Astrocyte (in vitro differentiated cells and primary cell): ENCODE measurements around the gene SEMA4D. TPM values are rescaled to one million over a fixed set of nuclear protein-coding genes. Genes with fewer than 3 reads are reported as not detected.

Source experiments
- DNase-seq: peaks from one replicate; pipeline ENCODE4 v3.0.0-alpha.2; 2010; ENCODE audit warnings: low read depth
- FAIRE-seq: peaks from 2 replicates; lab custom pipeline; 2011; peaks lifted over from hg19 to GRCh38; lab: Jason Lieb, UNC
- H2AFZ ChIP-seq: 2 replicates; pipeline ENCODE4 v1.6.0; 2012; ENCODE audit warnings: low read depth, low read length, inconsistent platforms
- H3K27ac ChIP-seq: 2 replicates; pipeline ENCODE4 v1.5.1; 2011; ENCODE audit warnings: low read depth, low read length, inconsistent platforms
- H3K27me3 ChIP-seq: 2 replicates; pipeline ENCODE4 v1.6.0; 2011; ENCODE audit warnings: low read length, inconsistent platforms; ENCODE audit not compliant: insufficient read depth
- H3K36me3 ChIP-seq: 2 replicates; pipeline ENCODE4 v1.5.1; 2011; ENCODE audit warnings: low read length, inconsistent platforms; ENCODE audit not compliant: insufficient read depth
- H3K4me1 ChIP-seq: 2 replicates; pipeline ENCODE4 v1.5.1; 2011; ENCODE audit warnings: low read length, inconsistent platforms; ENCODE audit not compliant: insufficient read depth
- H3K4me2 ChIP-seq: 2 replicates; pipeline ENCODE4 v1.6.0; 2012; ENCODE audit warnings: low read length, inconsistent platforms
- H3K4me3 ChIP-seq: 2 replicates; pipeline ENCODE4 v1.5.1; 2011; ENCODE audit warnings: low read depth, mild to moderate bottlenecking, low read length, inconsistent platforms; ENCODE audit not compliant: insufficient read depth
- H3K79me2 ChIP-seq: 2 replicates; pipeline ENCODE4 v1.6.0; 2012; ENCODE audit warnings: mild to moderate bottlenecking, low read length, inconsistent platforms; ENCODE audit not compliant: insufficient read depth
- H3K9ac ChIP-seq: 2 replicates; pipeline ENCODE4 v1.6.0; 2012; ENCODE audit warnings: mild to moderate bottlenecking, low read length, inconsistent platforms
- H3K9me3 ChIP-seq: 2 replicates; pipeline ENCODE4 v1.5.1; 2012; ENCODE audit warnings: low read depth, mild to moderate bottlenecking, low read length, inconsistent platforms; ENCODE audit not compliant: insufficient read depth
- H4K20me1 ChIP-seq: 2 replicates; pipeline ENCODE4 v1.6.0; 2012; ENCODE audit warnings: low read length, inconsistent platforms; ENCODE audit not compliant: insufficient read depth
- H3K27ac Mint-ChIP-seq: one replicate; pipeline ENCODE4 v1.8.0; 2021; ENCODE audit warnings: mild to moderate bottlenecking, mixed read lengths; ENCODE audit not compliant: unreplicated experiment
- H3K27me3 Mint-ChIP-seq: one replicate; pipeline ENCODE4 v1.8.0; 2021; ENCODE audit warnings: low read depth, mixed read lengths; ENCODE audit not compliant: unreplicated experiment
- H3K36me3 Mint-ChIP-seq: one replicate; pipeline ENCODE4 v1.8.0; 2021; ENCODE audit warnings: low read depth, mixed read lengths; ENCODE audit not compliant: unreplicated experiment
- H3K4me1 Mint-ChIP-seq: one replicate; pipeline ENCODE4 v1.8.0; 2021; ENCODE audit warnings: low read depth, mixed read lengths; ENCODE audit not compliant: unreplicated experiment
- H3K4me3 Mint-ChIP-seq: one replicate; pipeline ENCODE4 v1.8.0; 2021; ENCODE audit warnings: mild to moderate bottlenecking, moderate library complexity, mixed read lengths; ENCODE audit not compliant: unreplicated experiment
- H3K9me3 Mint-ChIP-seq: one replicate; pipeline ENCODE4 v1.8.0; 2021; ENCODE audit warnings: mild to moderate bottlenecking, mixed read lengths; ENCODE audit not compliant: unreplicated experiment
- CTCF ChIP-seq: IDR thresholded peaks from 2 replicates; pipeline ENCODE4 v1.5.1; 2011; ENCODE audit warnings: low read depth, mild to moderate bottlenecking, inconsistent platforms, low read length, moderate library complexity; ENCODE audit not compliant: insufficient read depth
- EZH2 ChIP-seq: IDR thresholded peaks from 2 replicates; pipeline ENCODE4 v1.6.1; 2012; ENCODE audit warnings: mild to moderate bottlenecking, low read length, inconsistent platforms; ENCODE audit not compliant: insufficient read depth
- total RNA-seq: library from RNA; stranded (reverse); gene quantifications from 2 replicates; pipeline ENCODE4 v1.2.1, GENCODE V29; 2021

Gene SEMA4D
- total RNA-seq, 1 donor from 2014 or later: 6.2 TPM

DNA sequence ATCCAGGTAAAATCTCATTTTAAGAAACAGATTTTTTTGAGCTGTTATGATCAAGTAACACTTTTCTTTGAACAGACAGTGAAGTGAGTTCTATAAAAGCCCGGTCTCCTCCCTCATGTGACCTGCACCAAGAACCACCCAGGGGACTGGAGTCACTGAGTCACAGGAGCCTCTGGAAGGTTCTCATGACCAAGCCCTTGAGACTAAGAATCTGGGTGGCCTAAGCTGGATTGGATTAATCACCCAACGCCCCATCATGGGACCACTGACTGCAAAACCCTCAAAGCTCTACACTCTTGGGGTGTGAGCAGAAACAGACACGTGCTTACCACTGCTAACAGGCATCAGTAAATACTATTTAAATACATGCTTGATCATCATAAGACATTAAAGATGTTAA, 131.2 kb downstream of the SEMA4D start:
- Histone ChIP-seq H3K79me2 (no peaks in the 10 kb centered on the region), H3K27ac (no peak overlapping the region), H3K4me3 (no peak overlapping the region), H3K9ac (no peak overlapping the region), H2AFZ (no peak overlapping the region), H3K9me3 (no peaks in the 10 kb centered on the region), H3K4me2 (no peak overlapping the region), H4K20me1 (peaks cover 3% of the 10 kb centered on the region), H3K36me3 (peaks cover 3% of the 10 kb centered on the region), H3K4me1 (no peaks in the 10 kb centered on the region), H3K27me3 (no peaks in the 10 kb centered on the region)
- DNase-seq (no peak), FAIRE-seq (no peak)
- H3K4me1 Mint-ChIP-seq: no peaks in the 10 kb centered on the region
- TF ChIP-seq EZH2: no peak
- no peak for TF ChIP-seq CTCF
- no peak overlapping the region for H3K4me3 Mint-ChIP-seq
- no peak overlapping the region for H3K27ac Mint-ChIP-seq
- H3K36me3 Mint-ChIP-seq: peaks cover 6% of the 10 kb centered on the region
- H3K27me3 Mint-ChIP-seq: no peaks in the 10 kb centered on the region
- H3K9me3 Mint-ChIP-seq: no peaks in the 10 kb centered on the region

DNA sequence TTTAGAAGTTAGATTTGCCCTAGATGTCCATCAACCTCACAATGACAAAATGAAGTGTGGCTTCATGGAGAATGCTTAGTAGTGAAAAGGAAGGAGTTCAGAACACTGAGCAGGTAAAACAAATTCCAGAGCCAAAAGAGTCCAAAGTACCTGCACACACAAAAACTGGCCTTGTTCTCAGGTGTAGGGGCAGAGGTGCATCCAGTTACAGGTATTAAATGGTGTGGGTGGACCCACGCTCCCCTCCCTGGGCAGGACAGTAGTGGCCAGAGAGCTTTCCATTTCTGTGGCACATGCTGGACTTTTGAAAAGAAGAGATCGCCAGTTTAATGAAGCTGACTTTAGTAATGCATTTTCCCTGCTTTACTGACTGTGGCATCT, 132.4 kb downstream of the SEMA4D start:
- H3K4me3 Mint-ChIP-seq: no peak overlapping the region
- Histone ChIP-seq H4K20me1 (peaks cover 3% of the 10 kb centered on the region), H3K9ac (no peak overlapping the region), H2AFZ (no peak overlapping the region), H3K9me3 (no peaks in the 10 kb centered on the region), H3K4me1 (no peaks in the 10 kb centered on the region), H3K27ac (no peak overlapping the region), H3K79me2 (no peaks in the 10 kb centered on the region), H3K4me2 (no peak overlapping the region), H3K36me3 (peaks cover 15% of the 10 kb centered on the region), H3K4me3 (no peak overlapping the region), H3K27me3 (no peaks in the 10 kb centered on the region)
- no peak overlapping the region for H3K27ac Mint-ChIP-seq
- no peaks in the 10 kb centered on the region for H3K9me3 Mint-ChIP-seq
- FAIRE-seq: no peak
- peaks cover 9% of the 10 kb centered on the region for H3K36me3 Mint-ChIP-seq
- TF ChIP-seq CTCF (no peak), EZH2 (no peak)
- H3K27me3 Mint-ChIP-seq: no peaks in the 10 kb centered on the region
- no peaks in the 10 kb centered on the region for H3K4me1 Mint-ChIP-seq
- no peak for DNase-seq

DNA sequence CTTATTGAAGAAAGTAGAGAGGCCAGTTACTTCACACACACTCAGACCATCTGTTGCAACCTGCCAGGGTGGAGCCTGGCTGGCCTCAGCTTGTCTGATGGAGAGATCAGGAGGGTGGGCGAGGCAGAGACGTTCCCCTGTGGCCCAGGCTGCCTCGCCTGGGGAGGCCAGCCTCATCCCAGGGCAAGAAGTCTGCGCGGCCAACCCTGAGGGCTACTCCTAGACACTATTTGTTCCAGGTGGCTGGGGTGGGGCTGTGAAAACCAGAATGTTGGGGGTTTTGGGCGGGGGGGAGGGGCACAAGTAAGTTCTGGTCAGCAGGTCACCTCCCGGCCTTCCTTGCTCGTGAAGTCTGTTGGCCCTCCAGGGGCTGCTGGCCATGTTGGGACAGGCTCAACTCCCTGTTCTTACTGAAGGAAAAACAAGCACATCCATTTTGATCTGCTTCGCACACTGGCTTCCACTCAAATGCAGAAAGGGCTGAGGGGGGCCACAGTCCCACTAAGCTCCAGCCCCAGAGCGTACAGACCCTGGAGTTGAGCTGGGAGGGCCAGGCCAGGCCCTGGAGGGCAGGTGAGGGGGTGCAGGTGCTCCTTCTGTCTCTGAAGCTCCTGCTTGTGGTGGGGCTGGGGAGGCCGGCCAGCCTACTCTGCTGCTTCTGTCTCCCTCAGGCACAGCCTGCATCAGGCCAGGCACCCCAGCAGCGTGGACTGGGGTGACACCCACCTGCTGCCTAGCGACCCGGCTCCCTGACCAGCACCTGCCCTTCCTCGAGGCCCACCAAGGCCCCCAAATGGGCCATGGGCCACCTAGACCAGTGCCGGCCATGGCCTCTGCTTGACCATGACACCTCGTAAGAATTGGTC, 133.0 kb downstream of the SEMA4D start:
- DNase-seq (no peak), FAIRE-seq (no peak)
- Histone ChIP-seq H3K4me2 (no peak overlapping the region), H2AFZ (no peak overlapping the region), H3K27ac (no peak overlapping the region), H4K20me1 (peaks cover 1% of the 10 kb centered on the region), H3K4me1 (no peaks in the 10 kb centered on the region), H3K36me3 (peaks cover 17% of the 10 kb centered on the region), H3K9me3 (no peaks in the 10 kb centered on the region), H3K4me3 (no peak overlapping the region), H3K79me2 (no peaks in the 10 kb centered on the region), H3K27me3 (no peaks in the 10 kb centered on the region), H3K9ac (no peak overlapping the region)
- TF ChIP-seq EZH2 (no peak), CTCF (no peak)
- H3K4me3 Mint-ChIP-seq: no peak overlapping the region
- H3K27ac Mint-ChIP-seq: no peak overlapping the region
- peaks cover 11% of the 10 kb centered on the region for H3K36me3 Mint-ChIP-seq
- peaks cover 2% of the 10 kb centered on the region for H3K4me1 Mint-ChIP-seq
- no peaks in the 10 kb centered on the region for H3K27me3 Mint-ChIP-seq
- no peaks in the 10 kb centered on the region for H3K9me3 Mint-ChIP-seq
